Astrocyte (in vitro differentiated cells and primary cell): ENCODE data around the gene BTBD1. TPM values are rescaled to one million over a fixed set of nuclear protein-coding genes. Genes with fewer than 3 reads are reported as not detected.
A peak's percentile ranks its signal among the peaks of the same experiment; 100 is the strongest.

ENCODE experiments used
- DNase-seq: peaks from one replicate; pipeline ENCODE4 v3.0.0-alpha.2; 2010; ENCODE audit warnings: low read depth
- FAIRE-seq: peaks from 2 replicates; lab custom pipeline; 2011; peaks lifted over from hg19 to GRCh38; lab: Jason Lieb, UNC
- H2AFZ ChIP-seq: 2 replicates; pipeline ENCODE4 v1.6.0; 2012; ENCODE audit warnings: low read depth, low read length, inconsistent platforms
- H3K27ac ChIP-seq: 2 replicates; pipeline ENCODE4 v1.5.1; 2011; ENCODE audit warnings: low read depth, low read length, inconsistent platforms
- H3K27me3 ChIP-seq: 2 replicates; pipeline ENCODE4 v1.6.0; 2011; ENCODE audit warnings: low read length, inconsistent platforms; ENCODE audit not compliant: insufficient read depth
- H3K36me3 ChIP-seq: 2 replicates; pipeline ENCODE4 v1.5.1; 2011; ENCODE audit warnings: low read length, inconsistent platforms; ENCODE audit not compliant: insufficient read depth
- H3K4me1 ChIP-seq: 2 replicates; pipeline ENCODE4 v1.5.1; 2011; ENCODE audit warnings: low read length, inconsistent platforms; ENCODE audit not compliant: insufficient read depth
- H3K4me2 ChIP-seq: 2 replicates; pipeline ENCODE4 v1.6.0; 2012; ENCODE audit warnings: low read length, inconsistent platforms
- H3K4me3 ChIP-seq: 2 replicates; pipeline ENCODE4 v1.5.1; 2011; ENCODE audit warnings: low read depth, mild to moderate bottlenecking, low read length, inconsistent platforms; ENCODE audit not compliant: insufficient read depth
- H3K79me2 ChIP-seq: 2 replicates; pipeline ENCODE4 v1.6.0; 2012; ENCODE audit warnings: mild to moderate bottlenecking, low read length, inconsistent platforms; ENCODE audit not compliant: insufficient read depth
- H3K9ac ChIP-seq: 2 replicates; pipeline ENCODE4 v1.6.0; 2012; ENCODE audit warnings: mild to moderate bottlenecking, low read length, inconsistent platforms
- H3K9me3 ChIP-seq: 2 replicates; pipeline ENCODE4 v1.5.1; 2012; ENCODE audit warnings: low read depth, mild to moderate bottlenecking, low read length, inconsistent platforms; ENCODE audit not compliant: insufficient read depth
- H4K20me1 ChIP-seq: 2 replicates; pipeline ENCODE4 v1.6.0; 2012; ENCODE audit warnings: low read length, inconsistent platforms; ENCODE audit not compliant: insufficient read depth
- H3K27ac Mint-ChIP-seq: one replicate; pipeline ENCODE4 v1.8.0; 2021; ENCODE audit warnings: mild to moderate bottlenecking, mixed read lengths; ENCODE audit not compliant: unreplicated experiment
- H3K27me3 Mint-ChIP-seq: one replicate; pipeline ENCODE4 v1.8.0; 2021; ENCODE audit warnings: low read depth, mixed read lengths; ENCODE audit not compliant: unreplicated experiment
- H3K36me3 Mint-ChIP-seq: one replicate; pipeline ENCODE4 v1.8.0; 2021; ENCODE audit warnings: low read depth, mixed read lengths; ENCODE audit not compliant: unreplicated experiment
- H3K4me1 Mint-ChIP-seq: one replicate; pipeline ENCODE4 v1.8.0; 2021; ENCODE audit warnings: low read depth, mixed read lengths; ENCODE audit not compliant: unreplicated experiment
- H3K4me3 Mint-ChIP-seq: one replicate; pipeline ENCODE4 v1.8.0; 2021; ENCODE audit warnings: mild to moderate bottlenecking, moderate library complexity, mixed read lengths; ENCODE audit not compliant: unreplicated experiment
- H3K9me3 Mint-ChIP-seq: one replicate; pipeline ENCODE4 v1.8.0; 2021; ENCODE audit warnings: mild to moderate bottlenecking, mixed read lengths; ENCODE audit not compliant: unreplicated experiment
- CTCF ChIP-seq: IDR thresholded peaks from 2 replicates; pipeline ENCODE4 v1.5.1; 2011; ENCODE audit warnings: low read depth, mild to moderate bottlenecking, inconsistent platforms, low read length, moderate library complexity; ENCODE audit not compliant: insufficient read depth
- EZH2 ChIP-seq: IDR thresholded peaks from 2 replicates; pipeline ENCODE4 v1.6.1; 2012; ENCODE audit warnings: mild to moderate bottlenecking, low read length, inconsistent platforms; ENCODE audit not compliant: insufficient read depth
- total RNA-seq: library from RNA; stranded (reverse); gene quantifications from 2 replicates; pipeline ENCODE4 v1.2.1, GENCODE V29; 2021

BTBD1 gene
- total RNA-seq, 1 donor from 2014 or later, result 61.1 TPM

- Histone ChIP-seq H3K4me2 (peak overlapping the region; percentile 90), H3K36me3 (peaks cover 7% of the 10 kb centered on the region), H4K20me1 (peaks cover 7% of the 10 kb centered on the region), H3K9me3 (no peaks in the 10 kb centered on the region), H3K4me1 (peaks cover 14% of the 10 kb centered on the region), H3K27me3 (no peaks in the 10 kb centered on the region), H3K79me2 (peaks cover 21% of the 10 kb centered on the region), H3K27ac (peak overlapping the region; percentile 69), H3K9ac (peak overlapping the region; percentile 87), H2AFZ (peak overlapping the region; percentile 91), H3K4me3 (peak overlapping the region; percentile 97)
- DNase-seq, result no peak
- H3K27me3 Mint-ChIP-seq, result no peaks in the 10 kb centered on the region
- H3K27ac Mint-ChIP-seq, result peak overlapping the region; percentile 6
- TF ChIP-seq EZH2 (no peak), CTCF (no peak)
- H3K4me1 Mint-ChIP-seq, result peaks cover 12% of the 10 kb centered on the region
- peaks cover 3% of the 10 kb centered on the region for H3K9me3 Mint-ChIP-seq
- no peak for FAIRE-seq
- H3K4me3 Mint-ChIP-seq, result peak overlapping the region; percentile 98
- H3K36me3 Mint-ChIP-seq, result peaks cover 5% of the 10 kb centered on the region
These were observed 55.0 kb downstream of the BTBD1 start for GRCh38 chr15:83012076-83012426.

GRCh38 chr15:83011271-83012075 lies 55.6 kb downstream of the BTBD1 start, which contains the start of gene C15orf40:
TSS of gene C15orf40 (minus strand) at chr15:83011639. CDS start at chr15:83011607, 32 bp downstream.
- Histone ChIP-seq H3K79me2 (peaks cover 21% of the 10 kb centered on the region), H3K27ac (peak within 1 kb of the TSS; percentile 69), H3K36me3 (peaks cover 9% of the 10 kb centered on the region), H4K20me1 (peaks cover 7% of the 10 kb centered on the region), H3K9ac (peak within 1 kb of the TSS; percentile 87), H3K9me3 (no peaks in the 10 kb centered on the region), H3K4me3 (peak within 1 kb of the TSS; percentile 97), H3K27me3 (no peaks in the 10 kb centered on the region), H3K4me2 (peak within 1 kb of the TSS; percentile 90), H2AFZ (peak within 1 kb of the TSS; percentile 91), H3K4me1 (peaks cover 14% of the 10 kb centered on the region)
- H3K9me3 Mint-ChIP-seq, result peaks cover 3% of the 10 kb centered on the region
- DNase-seq (peak; percentile 79), FAIRE-seq (no peak)
- H3K4me3 Mint-ChIP-seq, result peak within 1 kb of the TSS; percentile 98
- TF ChIP-seq CTCF (peak; percentile 38), EZH2 (no peak)
- peak within 1 kb of the TSS; percentile 73 for H3K27ac Mint-ChIP-seq
- peaks cover 12% of the 10 kb centered on the region for H3K4me1 Mint-ChIP-seq
- no peaks in the 10 kb centered on the region for H3K27me3 Mint-ChIP-seq
- H3K36me3 Mint-ChIP-seq, result peaks cover 5% of the 10 kb centered on the region
